ENCODE measurements around the gene KCNK3. TPM values are rescaled to one million over a fixed set of nuclear protein-coding genes. Genes with fewer than 3 reads are reported as not detected.

KCNK3 gene
- total and polyA plus RNA-seq, 5 donors from 2014 or later: not detected

DNA sequence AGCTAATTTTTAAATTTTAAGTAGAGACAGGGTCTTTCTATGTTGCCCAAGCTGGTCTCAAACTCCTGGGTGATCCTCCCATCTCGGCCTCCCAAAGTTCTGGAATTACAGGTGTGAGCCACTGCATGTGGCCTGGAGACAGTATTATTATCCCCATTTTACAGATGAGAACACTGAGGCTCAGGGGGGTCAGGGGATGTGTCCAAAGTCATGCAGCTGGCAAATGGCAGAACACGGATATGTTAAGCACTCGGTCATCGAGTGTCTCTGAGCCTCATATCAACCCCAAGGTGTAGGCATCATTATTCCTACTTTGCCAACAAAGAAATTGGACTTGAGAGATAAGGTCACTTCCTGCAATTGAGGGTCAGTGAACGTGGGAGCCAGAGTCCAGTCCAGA is 12.6 kb downstream of the KCNK3 start:
- DNase-seq: no peak
- H3K27me3 Mint-ChIP-seq: peaks cover 13% of the 10 kb centered on the region
- H3K4me1 Mint-ChIP-seq: no peaks in the 10 kb centered on the region
- no peaks in the 10 kb centered on the region for H3K9me3 ChIP-seq (ENCODE audit: control insufficient read depth in 2 of 2, low read length in 2 of 2)
- no peak overlapping the region for H3K27ac Mint-ChIP-seq
- no peaks in the 10 kb centered on the region for H3K9me3 Mint-ChIP-seq
- no peak overlapping the region for H3K4me3 ChIP-seq (ENCODE audit: low read depth, low read length)
- H3K4me1 ChIP-seq (ENCODE audit: control insufficient read depth, insufficient read depth, low read length, poor library complexity, severe bottlenecking): no peaks in the 10 kb centered on the region
- H3K4me3 Mint-ChIP-seq: no peak overlapping the region
- ATAC-seq (ENCODE audit: low read depth in 2 of 2): no peak
- no peak overlapping the region for H3K27ac ChIP-seq (ENCODE audit: insufficient read depth, low read length, poor library complexity, severe bottlenecking)
- no peaks in the 10 kb centered on the region for H3K36me3 ChIP-seq (ENCODE audit: control insufficient read depth, insufficient read depth, low read length)
- peaks cover 2% of the 10 kb centered on the region for H3K27me3 ChIP-seq (ENCODE audit: control insufficient read depth, insufficient read depth, low read length)
- no peaks in the 10 kb centered on the region for H3K36me3 Mint-ChIP-seq

- no peak overlapping the region for H3K4me3 Mint-ChIP-seq
- no peak overlapping the region for H3K4me3 ChIP-seq (ENCODE audit: low read depth, low read length)
- H3K27ac ChIP-seq (ENCODE audit: insufficient read depth, low read length, poor library complexity, severe bottlenecking): no peak overlapping the region
- H3K27ac Mint-ChIP-seq: no peak overlapping the region
- no peaks in the 10 kb centered on the region for H3K4me1 Mint-ChIP-seq
- peaks cover 7% of the 10 kb centered on the region for H3K27me3 Mint-ChIP-seq
- no peaks in the 10 kb centered on the region for H3K9me3 ChIP-seq (ENCODE audit: control insufficient read depth in 2 of 2, low read length in 2 of 2)
- no peaks in the 10 kb centered on the region for H3K9me3 Mint-ChIP-seq
- no peak for DNase-seq
- H3K36me3 Mint-ChIP-seq: no peaks in the 10 kb centered on the region
- ATAC-seq (ENCODE audit: low read depth in 2 of 2): no peak
- H3K4me1 ChIP-seq (ENCODE audit: control insufficient read depth, insufficient read depth, low read length, poor library complexity, severe bottlenecking): no peaks in the 10 kb centered on the region
- no peaks in the 10 kb centered on the region for H3K36me3 ChIP-seq (ENCODE audit: control insufficient read depth, insufficient read depth, low read length)
- peaks cover 2% of the 10 kb centered on the region for H3K27me3 ChIP-seq (ENCODE audit: control insufficient read depth, insufficient read depth, low read length)
These were observed 13.6 kb downstream of the KCNK3 start for GRCh38 chr2:26706093-26706492.

DNA sequence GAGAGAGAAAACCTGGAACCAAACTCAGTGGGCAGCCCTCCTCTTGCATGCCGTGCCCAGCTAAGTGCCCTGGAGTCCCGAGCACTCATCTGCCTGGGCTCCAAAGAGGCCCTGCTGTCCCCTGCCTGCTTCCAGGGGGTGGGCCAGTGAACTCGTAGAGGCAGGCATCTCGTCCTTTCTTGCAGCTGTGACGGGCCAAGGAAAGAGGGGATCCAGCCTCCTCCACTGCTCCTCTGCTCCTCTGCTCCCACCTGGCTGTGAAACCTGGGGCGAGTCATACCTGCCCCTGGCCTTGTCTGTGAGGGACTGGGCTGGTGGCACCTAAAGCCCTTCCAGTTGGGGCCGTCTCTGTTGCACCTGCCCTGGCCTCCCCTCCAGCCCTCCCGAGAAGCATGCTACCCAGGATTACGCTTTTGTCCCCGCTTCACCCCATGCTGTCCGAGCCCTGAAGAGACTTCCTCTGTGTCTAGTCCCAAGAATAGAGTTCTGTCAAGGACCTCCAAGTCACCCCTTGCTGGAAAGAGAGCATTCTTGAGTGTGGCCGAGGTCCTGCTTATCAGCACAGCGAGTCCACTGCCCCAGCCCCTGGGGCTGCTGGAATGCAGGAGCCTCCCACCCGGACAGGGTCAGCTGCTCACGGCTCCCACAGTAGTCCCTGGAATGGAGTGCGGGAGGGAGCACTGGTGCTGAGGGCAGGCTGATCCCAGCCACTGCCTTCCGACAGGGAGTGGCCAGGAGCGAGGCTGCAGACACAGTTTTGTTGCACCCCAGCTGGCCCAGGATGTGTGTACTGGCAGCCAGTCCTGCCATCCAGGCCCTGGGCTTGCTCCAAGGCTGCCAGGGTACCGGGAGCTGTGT is 14.3 kb downstream of the KCNK3 start:
- H3K4me1 ChIP-seq (ENCODE audit: control insufficient read depth, insufficient read depth, low read length, poor library complexity, severe bottlenecking): no peaks in the 10 kb centered on the region
- no peak overlapping the region for H3K4me3 ChIP-seq (ENCODE audit: low read depth, low read length)
- H3K9me3 Mint-ChIP-seq: no peaks in the 10 kb centered on the region
- no peaks in the 10 kb centered on the region for H3K36me3 Mint-ChIP-seq
- H3K9me3 ChIP-seq (ENCODE audit: control insufficient read depth in 2 of 2, low read length in 2 of 2): no peaks in the 10 kb centered on the region
- no peak for DNase-seq
- no peak overlapping the region for H3K27ac ChIP-seq (ENCODE audit: insufficient read depth, low read length, poor library complexity, severe bottlenecking)
- H3K36me3 ChIP-seq (ENCODE audit: control insufficient read depth, insufficient read depth, low read length): no peaks in the 10 kb centered on the region
- no peak for ATAC-seq (ENCODE audit: low read depth in 2 of 2)
- H3K27me3 Mint-ChIP-seq: peaks cover 4% of the 10 kb centered on the region
- H3K4me3 Mint-ChIP-seq: no peak overlapping the region
- H3K27ac Mint-ChIP-seq: no peak overlapping the region
- H3K4me1 Mint-ChIP-seq: no peaks in the 10 kb centered on the region
- H3K27me3 ChIP-seq (ENCODE audit: control insufficient read depth, insufficient read depth, low read length): peaks cover 2% of the 10 kb centered on the region

- Histone ChIP-seq H3K36me3 (ENCODE audit: control insufficient read depth, insufficient read depth, low read length) (no peaks in the 10 kb centered on the region), H3K9me3 (ENCODE audit: control insufficient read depth in 2 of 2, low read length in 2 of 2) (no peaks in the 10 kb centered on the region), H3K4me3 (ENCODE audit: low read depth, low read length) (no peak overlapping the region), H3K27me3 (ENCODE audit: control insufficient read depth, insufficient read depth, low read length) (peaks cover 2% of the 10 kb centered on the region), H3K4me1 (ENCODE audit: control insufficient read depth, insufficient read depth, low read length, poor library complexity, severe bottlenecking) (no peaks in the 10 kb centered on the region), H3K27ac (ENCODE audit: insufficient read depth, low read length, poor library complexity, severe bottlenecking) (no peak overlapping the region)
- peaks cover 8% of the 10 kb centered on the region for H3K27me3 Mint-ChIP-seq
- ATAC-seq (ENCODE audit: low read depth in 2 of 2) (no peak), DNase-seq (no peak)
- H3K4me1 Mint-ChIP-seq: no peaks in the 10 kb centered on the region
- H3K27ac Mint-ChIP-seq: no peak overlapping the region
- H3K36me3 Mint-ChIP-seq: no peaks in the 10 kb centered on the region
- no peaks in the 10 kb centered on the region for H3K9me3 Mint-ChIP-seq
- H3K4me3 Mint-ChIP-seq: no peak overlapping the region
These were observed 15.2 kb downstream of the KCNK3 start for GRCh38 chr2:26707747-26708146.

- H3K27ac ChIP-seq (ENCODE audit: insufficient read depth, low read length, poor library complexity, severe bottlenecking): no peak overlapping the region
- H3K36me3 ChIP-seq (ENCODE audit: control insufficient read depth, insufficient read depth, low read length): no peaks in the 10 kb centered on the region
- ATAC-seq (ENCODE audit: low read depth in 2 of 2): no peak
- Mint-ChIP-seq H3K27ac (no peak overlapping the region), H3K4me1 (no peaks in the 10 kb centered on the region), H3K36me3 (no peaks in the 10 kb centered on the region), H3K4me3 (no peak overlapping the region), H3K27me3 (peaks cover 8% of the 10 kb centered on the region), H3K9me3 (no peaks in the 10 kb centered on the region)
- H3K27me3 ChIP-seq (ENCODE audit: control insufficient read depth, insufficient read depth, low read length): peaks cover 2% of the 10 kb centered on the region
- DNase-seq: no peak
- no peak overlapping the region for H3K4me3 ChIP-seq (ENCODE audit: low read depth, low read length)
- no peaks in the 10 kb centered on the region for H3K4me1 ChIP-seq (ENCODE audit: control insufficient read depth, insufficient read depth, low read length, poor library complexity, severe bottlenecking)
- H3K9me3 ChIP-seq (ENCODE audit: control insufficient read depth in 2 of 2, low read length in 2 of 2): no peaks in the 10 kb centered on the region
These were observed 15.9 kb downstream of the KCNK3 start for GRCh38 chr2:26708457-26708856.

DNA sequence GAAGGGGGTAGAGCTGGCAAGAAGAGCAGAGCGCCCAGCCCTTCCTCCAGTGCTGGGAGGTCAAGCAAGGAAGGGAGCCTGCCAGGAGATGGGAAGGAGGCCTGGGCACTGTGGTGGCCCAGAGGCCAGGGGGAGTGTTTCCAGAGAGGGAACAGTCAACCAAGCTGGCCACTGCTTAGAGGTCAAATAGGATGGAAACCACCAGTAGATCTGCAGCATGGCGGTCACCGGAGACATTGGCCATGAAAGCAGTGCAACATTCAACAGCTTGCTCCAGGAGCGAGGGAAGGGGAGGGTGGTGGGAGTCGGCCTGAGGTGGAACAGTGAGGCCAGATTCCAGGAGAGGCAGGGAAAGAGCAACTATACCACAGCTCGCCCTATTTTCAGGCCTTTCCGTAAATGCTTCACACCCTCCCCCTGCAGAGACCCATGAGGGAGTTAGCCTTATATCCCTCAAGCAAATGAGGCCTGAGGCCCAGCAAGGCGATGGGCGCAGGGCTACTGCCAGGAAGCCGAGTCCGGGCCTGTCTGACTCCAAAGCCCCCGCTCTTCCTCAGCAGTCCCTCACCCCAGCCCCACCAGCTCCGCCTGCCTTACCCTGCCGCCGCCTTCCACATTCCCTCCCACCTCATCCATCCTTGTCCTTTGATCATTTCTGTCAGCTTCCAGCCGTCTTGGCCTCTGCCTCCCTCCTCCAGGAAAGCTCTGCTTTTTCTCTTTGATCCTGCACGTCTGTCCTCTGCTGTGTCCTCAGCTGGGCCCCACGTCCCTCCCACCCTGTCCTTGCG is 17.0 kb downstream of the KCNK3 start:
- Histone ChIP-seq H3K4me1 (ENCODE audit: control insufficient read depth, insufficient read depth, low read length, poor library complexity, severe bottlenecking) (no peaks in the 10 kb centered on the region), H3K27me3 (ENCODE audit: control insufficient read depth, insufficient read depth, low read length) (peaks cover 2% of the 10 kb centered on the region), H3K9me3 (ENCODE audit: control insufficient read depth in 2 of 2, low read length in 2 of 2) (no peaks in the 10 kb centered on the region), H3K27ac (ENCODE audit: insufficient read depth, low read length, poor library complexity, severe bottlenecking) (no peak overlapping the region), H3K4me3 (ENCODE audit: low read depth, low read length) (no peak overlapping the region), H3K36me3 (ENCODE audit: control insufficient read depth, insufficient read depth, low read length) (no peaks in the 10 kb centered on the region)
- Mint-ChIP-seq H3K27me3 (peaks cover 8% of the 10 kb centered on the region), H3K36me3 (no peaks in the 10 kb centered on the region), H3K27ac (no peak overlapping the region), H3K9me3 (no peaks in the 10 kb centered on the region), H3K4me3 (no peak overlapping the region), H3K4me1 (no peaks in the 10 kb centered on the region)
- DNase-seq (no peak), ATAC-seq (ENCODE audit: low read depth in 2 of 2) (no peak)

GRCh38 chr2:26710145-26710544 is 17.6 kb downstream of the KCNK3 start:
- Mint-ChIP-seq H3K4me3 (no peak overlapping the region), H3K4me1 (no peaks in the 10 kb centered on the region), H3K36me3 (no peaks in the 10 kb centered on the region), H3K27me3 (peaks cover 4% of the 10 kb centered on the region), H3K27ac (no peak overlapping the region), H3K9me3 (no peaks in the 10 kb centered on the region)
- no peaks in the 10 kb centered on the region for H3K4me1 ChIP-seq (ENCODE audit: control insufficient read depth, insufficient read depth, low read length, poor library complexity, severe bottlenecking)
- ATAC-seq (ENCODE audit: low read depth in 2 of 2) (no peak), DNase-seq (no peak)
- no peak overlapping the region for H3K27ac ChIP-seq (ENCODE audit: insufficient read depth, low read length, poor library complexity, severe bottlenecking)
- H3K36me3 ChIP-seq (ENCODE audit: control insufficient read depth, insufficient read depth, low read length): no peaks in the 10 kb centered on the region
- peaks cover 2% of the 10 kb centered on the region for H3K27me3 ChIP-seq (ENCODE audit: control insufficient read depth, insufficient read depth, low read length)
- no peak overlapping the region for H3K4me3 ChIP-seq (ENCODE audit: low read depth, low read length)
- no peaks in the 10 kb centered on the region for H3K9me3 ChIP-seq (ENCODE audit: control insufficient read depth in 2 of 2, low read length in 2 of 2)

Measured in CD4-positive, CD25-positive, alpha-beta regulatory T cell (primary cell).